ENCODE measurements around the gene CDKN1B.
A peak's percentile ranks its signal among the peaks of the same experiment; 100 is the strongest.

CDKN1B gene

DNA sequence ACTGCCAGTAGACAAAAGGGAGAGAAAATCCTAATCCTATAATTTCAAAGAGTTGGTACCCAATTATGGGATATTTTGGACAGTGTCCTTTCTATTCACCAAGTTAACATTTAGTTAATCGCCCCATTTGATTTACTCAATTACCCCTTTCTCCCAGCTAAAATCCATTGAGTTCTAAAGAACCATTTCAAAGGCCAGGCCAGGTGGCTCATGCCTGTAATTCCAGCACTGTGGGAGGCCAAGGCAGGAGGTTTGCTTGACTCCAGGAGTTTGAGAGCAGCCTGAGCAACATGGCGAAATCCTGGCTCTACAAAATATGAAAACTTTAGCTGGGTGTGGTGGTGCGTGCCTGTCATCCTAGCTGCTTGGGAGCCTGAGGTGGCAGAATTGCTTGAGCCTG is 15.7 kb upstream of the CDKN1B start:
- no peak for DNase-seq (ENCODE audit: low read depth)

- no peak for DNase-seq (ENCODE audit: low read depth)
Measured at GRCh38 chr12:12704593-12705230, 12.5 kb upstream of the CDKN1B start.

DNA sequence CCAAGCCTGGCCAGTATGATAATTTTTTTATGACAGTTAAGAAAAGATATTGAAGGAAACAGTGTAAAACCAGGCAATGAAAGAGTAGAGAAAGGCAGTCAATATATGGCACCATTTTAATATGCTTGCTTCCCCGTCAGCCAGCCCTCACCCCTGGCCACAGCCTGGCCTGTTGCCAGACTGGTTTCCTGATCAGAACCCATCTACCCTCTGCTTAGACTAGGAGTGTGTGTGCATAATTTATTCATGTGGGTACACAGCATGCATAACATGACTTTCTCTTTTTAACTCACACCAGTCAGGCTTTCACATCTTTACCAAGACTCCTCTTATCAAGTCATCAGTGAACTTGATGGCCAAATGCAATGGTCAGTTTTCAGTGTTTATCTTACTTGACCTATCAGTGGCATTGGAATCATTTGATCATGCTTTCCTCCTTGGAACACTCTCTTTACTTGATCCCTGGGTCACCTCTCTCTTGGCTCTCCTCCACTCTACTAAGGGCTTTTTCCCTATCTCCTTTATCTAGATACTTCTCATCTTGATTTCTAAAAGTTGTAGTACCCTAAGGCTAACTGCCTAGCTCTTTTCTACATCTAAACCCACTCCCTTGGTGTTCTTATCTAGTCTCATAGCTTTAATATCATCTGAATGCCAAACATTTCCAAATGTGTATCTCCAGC is 11.2 kb upstream of the CDKN1B start:
- DNase-seq (ENCODE audit: low read depth) = no peak

- DNase-seq (ENCODE audit: low read depth) = no peak
Measured at GRCh38 chr12:12713932-12714275, 3.3 kb upstream of the CDKN1B start.

DNA sequence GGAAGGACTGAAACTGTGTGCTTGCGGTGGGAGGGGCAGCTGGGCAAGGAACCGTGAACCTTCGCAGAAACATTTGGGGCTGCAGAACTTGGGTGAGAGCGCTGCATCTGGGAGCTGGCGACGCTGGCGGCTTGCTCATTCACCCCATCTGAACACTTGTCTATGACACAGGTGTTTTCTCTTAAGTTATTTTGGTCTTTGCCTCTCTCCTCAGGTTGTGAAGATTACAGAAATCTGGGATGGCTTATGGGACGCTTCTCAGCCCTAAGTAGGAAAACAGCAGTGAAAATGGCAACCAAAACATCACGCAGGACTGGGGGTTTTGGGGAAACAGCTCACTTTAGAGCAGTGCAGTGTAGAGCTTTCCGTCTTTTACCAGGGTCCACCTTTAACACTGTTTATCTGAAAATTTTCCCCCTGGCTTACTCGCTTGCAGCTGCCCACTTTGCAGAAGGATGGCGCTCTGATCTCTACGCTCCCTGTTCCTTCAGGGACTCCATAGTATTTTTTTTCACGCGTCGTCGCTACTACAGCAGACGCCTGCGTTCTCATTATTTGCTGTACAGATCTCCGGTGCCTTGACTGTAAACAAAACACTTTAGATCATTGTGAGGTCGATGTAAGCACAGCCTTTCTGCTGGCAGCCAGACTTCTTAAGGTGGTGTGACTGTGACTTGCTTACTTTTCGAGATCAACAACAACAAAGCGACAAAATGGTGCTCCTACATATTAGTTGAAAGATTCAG is 2.7 kb upstream of the CDKN1B start:
- no peak for DNase-seq (ENCODE audit: low read depth)

GRCh38 chr12:12715128-12715458 is 2.1 kb upstream of the CDKN1B start:
- DNase-seq (ENCODE audit: low read depth) = no peak

DNA sequence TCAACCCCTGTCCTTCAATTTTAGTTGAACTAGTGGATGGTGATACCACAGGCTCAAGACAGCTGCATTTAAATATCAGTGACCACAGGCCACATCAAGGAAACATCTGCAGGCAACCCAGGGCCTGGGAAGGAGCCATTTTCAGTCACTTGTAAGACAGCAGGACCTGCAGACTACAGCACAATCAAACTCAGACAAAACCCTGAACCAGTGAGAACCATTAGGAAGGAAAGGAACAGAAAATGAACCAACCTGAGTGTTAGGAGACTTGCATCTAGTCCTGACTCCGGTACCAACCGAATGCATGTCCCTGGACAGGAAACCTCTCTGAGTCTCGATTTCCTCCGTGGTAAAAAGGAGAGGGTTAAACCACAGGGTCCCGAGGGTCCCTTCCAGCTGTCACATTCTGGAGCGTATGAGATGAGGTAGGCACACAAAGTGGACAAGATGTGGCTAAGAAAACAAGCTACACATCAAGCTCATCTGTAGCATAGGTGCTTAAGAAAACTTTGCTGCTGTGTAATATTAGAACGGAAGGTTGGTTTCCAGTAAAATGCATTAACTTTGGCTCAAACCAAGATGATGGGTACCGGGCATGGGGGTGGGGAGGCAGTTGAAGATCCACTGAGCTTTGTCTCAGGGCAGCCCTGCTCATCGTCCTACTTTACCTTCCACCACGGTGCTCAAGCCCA is 1.6 kb upstream of the CDKN1B start:
- DNase-seq (ENCODE audit: low read depth) = peak; percentile 37

- DNase-seq (ENCODE audit: low read depth) = no peak
Measured at GRCh38 chr12:12716151-12716792, 896 bp upstream of the CDKN1B start.

DNA sequence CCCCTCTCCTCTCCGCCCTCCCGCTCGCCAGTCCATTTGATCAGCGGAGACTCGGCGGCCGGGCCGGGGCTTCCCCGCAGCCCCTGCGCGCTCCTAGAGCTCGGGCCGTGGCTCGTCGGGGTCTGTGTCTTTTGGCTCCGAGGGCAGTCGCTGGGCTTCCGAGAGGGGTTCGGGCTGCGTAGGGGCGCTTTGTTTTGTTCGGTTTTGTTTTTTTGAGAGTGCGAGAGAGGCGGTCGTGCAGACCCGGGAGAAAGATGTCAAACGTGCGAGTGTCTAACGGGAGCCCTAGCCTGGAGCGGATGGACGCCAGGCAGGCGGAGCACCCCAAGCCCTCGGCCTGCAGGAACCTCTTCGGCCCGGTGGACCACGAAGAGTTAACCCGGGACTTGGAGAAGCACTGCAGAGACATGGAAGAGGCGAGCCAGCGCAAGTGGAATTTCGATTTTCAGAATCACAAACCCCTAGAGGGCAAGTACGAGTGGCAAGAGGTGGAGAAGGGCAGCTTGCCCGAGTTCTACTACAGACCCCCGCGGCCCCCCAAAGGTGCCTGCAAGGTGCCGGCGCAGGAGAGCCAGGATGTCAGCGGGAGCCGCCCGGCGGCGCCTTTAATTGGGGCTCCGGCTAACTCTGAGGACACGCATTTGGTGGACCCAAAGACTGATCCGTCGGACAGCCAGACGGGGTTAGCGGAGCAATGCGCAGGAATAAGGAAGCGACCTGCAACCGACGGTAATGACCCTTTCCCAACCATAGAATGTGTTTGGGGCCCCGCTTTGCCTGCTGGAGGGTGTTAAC is 615 bp downstream of the CDKN1B start:
- DNase-seq (ENCODE audit: low read depth) = peak; percentile 23

DNA sequence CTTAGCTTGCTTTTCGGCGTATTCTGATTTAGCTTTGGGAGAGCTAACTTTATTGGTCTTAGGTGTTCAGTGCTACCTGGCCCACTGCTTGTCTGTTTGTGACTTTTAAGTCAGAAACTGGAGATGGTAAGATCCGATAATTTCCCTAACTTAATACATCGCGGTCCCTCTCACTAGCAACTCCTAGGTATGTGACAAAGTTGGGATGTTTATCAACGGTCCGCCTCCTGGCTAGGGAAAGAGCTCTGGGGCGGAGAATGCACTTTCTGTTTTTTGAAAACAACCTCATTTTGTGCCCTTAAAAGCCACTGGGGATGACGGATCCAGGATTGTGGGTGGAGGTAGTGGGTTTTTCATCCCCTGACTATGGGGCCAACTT is 1.2 kb downstream of the CDKN1B start:
- no peak for DNase-seq (ENCODE audit: low read depth)

DNA sequence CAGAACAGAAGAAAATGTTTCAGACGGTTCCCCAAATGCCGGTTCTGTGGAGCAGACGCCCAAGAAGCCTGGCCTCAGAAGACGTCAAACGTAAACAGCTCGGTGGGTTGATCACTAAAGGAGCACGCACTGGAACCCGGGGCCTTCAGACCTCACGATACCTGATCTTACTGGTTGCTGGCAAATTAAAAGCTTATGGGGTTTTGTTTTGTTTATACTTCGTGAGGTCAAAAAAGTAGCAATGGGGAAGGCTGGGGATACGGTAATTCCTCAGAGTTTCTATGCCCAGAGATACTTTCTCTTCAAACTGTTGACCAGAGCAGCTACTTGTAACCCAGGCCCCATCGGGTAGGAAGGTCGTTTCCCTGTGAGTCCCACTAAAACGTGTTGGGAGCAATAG is 1.7 kb downstream of the CDKN1B start:
- no peak for DNase-seq (ENCODE audit: low read depth)

GRCh38 chr12:12719496-12719895 is 2.3 kb downstream of the CDKN1B start:
- no peak for DNase-seq (ENCODE audit: low read depth)

DNA sequence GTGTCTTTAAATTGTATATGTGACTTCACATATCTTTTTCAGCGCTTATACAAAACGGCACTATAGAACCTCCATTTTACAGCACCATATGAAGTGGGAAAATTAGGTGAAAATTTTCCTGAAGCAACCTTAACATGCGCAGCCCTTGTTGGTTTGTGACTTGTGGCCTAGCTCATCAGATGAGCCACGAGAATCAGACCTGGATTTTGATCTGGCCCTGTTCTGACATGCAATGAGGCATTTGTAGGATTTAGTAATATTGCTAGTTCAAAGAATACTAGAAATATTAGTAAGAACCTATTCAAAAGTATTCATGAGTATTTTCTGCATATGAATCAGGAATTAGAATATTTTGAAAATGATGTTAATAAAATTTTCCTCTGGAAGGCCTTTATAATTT is 2.9 kb downstream of the CDKN1B start:
- no peak for DNase-seq (ENCODE audit: low read depth)

- no peak for DNase-seq (ENCODE audit: low read depth)
Measured at GRCh38 chr12:12720672-12721161, 3.5 kb downstream of the CDKN1B start.

- DNase-seq (ENCODE audit: low read depth) = no peak
Measured at GRCh38 chr12:12721176-12721751, 4.1 kb downstream of the CDKN1B start.

GRCh38 chr12:12721814-12722434 is 4.8 kb downstream of the CDKN1B start:
- DNase-seq (ENCODE audit: low read depth) = no peak

DNA sequence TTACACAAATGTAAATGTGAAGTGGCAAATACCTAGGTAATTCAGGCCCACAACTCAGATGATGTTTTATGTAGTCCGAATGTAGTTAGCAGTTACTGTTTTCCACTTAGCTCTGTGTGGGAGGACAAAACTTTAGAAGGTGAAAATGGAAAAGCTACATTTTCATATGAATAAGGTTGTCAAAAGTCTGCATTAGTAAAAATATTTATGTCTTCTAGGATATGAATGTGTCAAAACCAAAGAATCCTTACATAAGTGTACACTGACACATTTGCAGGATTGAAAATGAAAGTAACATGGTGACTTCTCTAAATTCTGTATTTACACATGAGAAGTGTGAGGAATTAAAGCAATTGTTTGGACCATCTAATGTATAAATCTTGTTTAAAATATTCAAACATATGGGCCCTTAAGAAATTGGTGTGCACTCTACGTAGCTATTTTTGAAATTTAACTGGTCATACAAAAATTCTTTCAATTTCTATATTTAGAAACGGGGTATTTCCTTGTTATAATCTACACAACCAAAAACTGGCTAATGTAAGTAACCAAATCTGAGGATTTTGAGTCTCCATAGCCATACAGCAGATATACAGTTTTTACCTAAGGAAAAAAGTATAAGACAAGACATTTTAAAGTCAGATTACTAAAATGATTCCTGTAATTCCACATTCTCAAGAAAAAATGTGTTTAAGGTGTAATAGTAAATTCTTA is 5.4 kb downstream of the CDKN1B start:
- no peak for DNase-seq (ENCODE audit: low read depth)

DNA sequence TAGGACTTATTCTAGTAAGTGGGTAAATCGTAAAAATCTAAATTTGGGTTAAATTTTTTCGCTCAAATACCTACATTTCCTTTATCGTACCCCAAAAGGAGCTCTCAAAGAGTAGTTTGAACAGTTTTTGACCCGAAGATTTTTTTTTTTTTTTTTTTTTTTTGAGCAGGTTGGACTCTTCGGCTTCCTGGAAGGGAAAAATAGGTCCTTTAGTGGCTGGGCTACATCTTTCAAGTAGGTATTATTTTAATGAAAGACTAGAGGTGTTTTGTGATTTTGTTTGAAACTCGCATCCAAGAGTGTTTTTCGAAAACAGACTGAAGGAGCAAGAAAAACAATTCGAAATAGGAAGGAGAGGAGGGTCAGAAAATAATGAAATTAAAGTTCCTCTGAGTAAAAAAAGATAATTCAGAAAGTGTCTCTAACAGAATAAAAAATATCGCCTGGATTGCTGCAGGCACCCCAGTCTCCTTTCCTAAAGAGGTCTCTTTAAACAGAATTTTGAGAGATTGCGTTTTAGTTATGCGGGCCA is 6.0 kb downstream of the CDKN1B start:
- DNase-seq (ENCODE audit: low read depth) = no peak

DNA sequence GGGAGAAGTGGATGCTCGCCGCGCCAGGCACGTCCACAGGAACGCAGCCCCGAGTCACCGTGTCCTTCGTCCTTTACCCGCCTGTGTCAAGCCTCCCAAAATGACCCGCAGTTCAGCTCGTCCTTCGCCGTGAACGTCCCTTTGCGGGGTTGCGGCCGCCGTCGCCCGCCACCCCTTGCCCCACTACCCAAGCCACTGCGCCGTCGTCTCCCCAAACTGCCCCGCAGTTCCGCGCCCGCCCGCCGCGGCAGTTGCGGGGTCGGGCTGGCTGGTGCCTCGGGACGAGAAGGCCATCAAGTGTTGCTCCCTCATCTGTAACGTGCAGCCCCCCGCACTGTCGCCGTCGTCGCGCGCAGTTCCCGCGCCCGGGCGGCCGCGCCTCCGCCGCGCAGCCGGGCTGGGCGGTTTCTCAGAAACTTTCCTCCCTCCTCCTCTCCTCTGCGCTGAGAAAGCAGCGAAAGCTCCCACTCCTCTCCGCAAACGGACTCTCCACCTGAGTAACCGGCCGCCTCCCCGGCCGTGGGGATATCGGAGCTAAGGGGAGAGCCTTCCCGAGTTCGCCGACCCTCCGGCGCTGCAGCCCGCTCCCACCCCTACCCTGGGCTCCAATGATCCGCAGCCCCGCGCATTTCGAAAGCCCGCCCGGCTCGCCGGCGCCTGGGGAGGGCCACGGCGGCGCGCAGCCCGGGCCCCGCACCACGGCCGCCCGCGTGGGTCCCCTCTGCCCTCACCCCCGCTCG is 6.7 kb downstream of the CDKN1B start:
- no peak for DNase-seq (ENCODE audit: low read depth)

Measured in activated T-cell treated with anti-CD3 and anti-CD28 coated beads for 48 hours (primary cell).